GM19351 (cell line): Measurements from ENCODE around the gene SCNN1A.
A peak's percentile ranks its signal among the peaks of the same experiment; 100 is the strongest.

ENCODE experiments used
- ATAC-seq: cut with Tn5 transposase; IDR thresholded peaks from one replicate; pipeline ENCODE4 v1.9.1; 2021; ENCODE audit warnings: mild to moderate bottlenecking, moderate library complexity; ENCODE audit not compliant: unreplicated experiment

The SCNN1A gene

GRCh38 chr12:6335451-6336078, 39.8 kb downstream of the SCNN1A start:
- ATAC-seq, result peak; percentile 84

- no peak for ATAC-seq
These were observed 40.4 kb downstream of the SCNN1A start for GRCh38 chr12:6334940-6335450.

GRCh38 chr12:6334359-6334758, 41.0 kb downstream of the SCNN1A start:
- ATAC-seq, result no peak

GRCh38 chr12:6333566-6333965, 41.8 kb downstream of the SCNN1A start:
- ATAC-seq, result no peak

- no peak for ATAC-seq
These were observed 42.3 kb downstream of the SCNN1A start for GRCh38 chr12:6333029-6333428.

GRCh38 chr12:6332459-6332858, 42.9 kb downstream of the SCNN1A start:
- ATAC-seq, result no peak

- no peak for ATAC-seq
These were observed 44.2 kb downstream of the SCNN1A start for GRCh38 chr12:6330999-6331714.

- ATAC-seq, result no peak
These were observed 45.2 kb downstream of the SCNN1A start for GRCh38 chr12:6330192-6330591.

GRCh38 chr12:6329703-6330064, 45.7 kb downstream of the SCNN1A start:
- ATAC-seq, result no peak

- no peak for ATAC-seq
These were observed 46.2 kb downstream of the SCNN1A start for GRCh38 chr12:6328945-6329702.

- ATAC-seq, result no peak
These were observed 47.2 kb downstream of the SCNN1A start for GRCh38 chr12:6328045-6328779.

GRCh38 chr12:6327229-6328041, 47.9 kb downstream of the SCNN1A start:
- ATAC-seq, result no peak

GRCh38 chr12:6326316-6327228, 48.8 kb downstream of the SCNN1A start:
- ATAC-seq, result no peak

- ATAC-seq, result no peak
These were observed 50.2 kb downstream of the SCNN1A start for GRCh38 chr12:6324936-6325750.

GRCh38 chr12:6323995-6324711, 51.2 kb downstream of the SCNN1A start:
- no peak for ATAC-seq

GRCh38 chr12:6323340-6323994, 51.9 kb downstream of the SCNN1A start:
- ATAC-seq, result peak; percentile 43

GRCh38 chr12:6322969-6323339, 52.4 kb downstream of the SCNN1A start:
- no peak for ATAC-seq
